PC-3 (cell line): ENCODE results near the gene PTGS1. TPM values are rescaled to one million over a fixed set of nuclear protein-coding genes. Genes with fewer than 3 reads are reported as not detected.

Experiments
- ATAC-seq: fragments of 200-7000 bp; cut with Tn5 transposase; 2 replicates; pipeline ENCODE4 v1.9.1; 2020; ENCODE audit warnings: mild to moderate bottlenecking, moderate library complexity
- BruUV-seq: library from RNA; stranded (reverse); fragments of 400-500 nt; replicated peaks from 2 replicates; lab custom pipeline; 2021; lab: Mats Ljungman, UMichigan
- CTCF ChIA-PET: fragments of 300-600 bp; sonication (Branson Sonifier 250); formaldehyde crosslinking; loops from one replicate; lab custom pipeline; 2022; ENCODE audit warnings: antibody characterized with exemption; lab: Charles Lee
- POLR2A ChIA-PET: fragments of 300-600 bp; sonication (Branson Sonifier 250); formaldehyde crosslinking; loops from one replicate; lab custom pipeline; 2022; ENCODE audit warnings: antibody characterized with exemption; ENCODE audit not compliant: unreplicated experiment; lab: Charles Lee
- DNase-seq: peaks from one replicate; pipeline ENCODE4 v3.0.0-alpha.2; 2015
- H2AFZ ChIP-seq: fragments of 300-600 bp; sonication (generic); 2 replicates; pipeline ENCODE4 v1.6.0; 2016; ENCODE audit warnings: antibody characterized with exemption, low read length
- H3F3A ChIP-seq: fragments of 300-600 bp; sonication (generic); one replicate; pipeline ENCODE4 v1.6.0; 2017; ENCODE audit warnings: antibody characterized with exemption, low read length, control low read depth, mild to moderate bottlenecking; ENCODE audit not compliant: unreplicated experiment
- H3K27ac ChIP-seq: fragments of 300-600 bp; sonication (generic); 2 replicates; pipeline ENCODE4 v1.5.1; 2016; ENCODE audit warnings: mild to moderate bottlenecking, low read length
- H3K27me3 ChIP-seq: fragments of 300-600 bp; sonication (generic); 2 replicates; pipeline ENCODE4 v1.6.1; 2016; ENCODE audit warnings: low read length, mixed read lengths
- H3K36me3 ChIP-seq: fragments of 300-600 bp; sonication (generic); 2 replicates; pipeline ENCODE4 v1.6.1; 2016; ENCODE audit warnings: low read depth, mixed run types, low read length, mixed read lengths
- H3K4me1 ChIP-seq: fragments of 300-600 bp; sonication (generic); 2 replicates; pipeline ENCODE4 v1.5.1; 2016; ENCODE audit warnings: low read length; ENCODE audit not compliant: insufficient read depth
- H3K4me2 ChIP-seq: fragments of 300-600 bp; sonication (generic); 2 replicates; pipeline ENCODE4 v1.6.0; 2016; ENCODE audit warnings: low read length
- H3K4me3 ChIP-seq: fragments of 300-600 bp; sonication (generic); 2 replicates; pipeline ENCODE4 v1.5.1; 2016; ENCODE audit warnings: mild to moderate bottlenecking, low read length, mixed read lengths
- H3K79me2 ChIP-seq: fragments of 300-600 bp; sonication (generic); 2 replicates; pipeline ENCODE4 v1.6.1; 2017; ENCODE audit warnings: low read length, mixed read lengths
- H3K9ac ChIP-seq: fragments of 300-600 bp; sonication (generic); 2 replicates; pipeline ENCODE4 v1.6.0; 2016; ENCODE audit warnings: mild to moderate bottlenecking, low read length
- H3K9me2 ChIP-seq: fragments of 300-600 bp; sonication (generic); replicated peaks from 2 replicates; pipeline ENCODE4 v1.6.1; 2016; ENCODE audit warnings: mixed run types, low read length, mixed read lengths
- H3K9me3 ChIP-seq: fragments of 300-600 bp; sonication (generic); 2 replicates; pipeline ENCODE4 v1.6.1; 2016; ENCODE audit warnings: low read length, mixed read lengths
- H4K20me1 ChIP-seq: fragments of 300-600 bp; sonication (generic); 2 replicates; pipeline ENCODE4 v1.6.1; 2016; ENCODE audit warnings: low read length, mixed read lengths
- CTCF ChIP-seq: fragments of 300-600 bp; sonication (generic); conservative IDR thresholded peaks from 2 replicates; pipeline ENCODE4 v1.5.1; 2017; ENCODE audit warnings: antibody characterized with exemption, low read depth, mild to moderate bottlenecking, low read length
- EZH2 ChIP-seq: fragments of 300-600 bp; sonication (generic); IDR thresholded peaks from one replicate; pipeline ENCODE4 v1.6.1; 2017; ENCODE audit warnings: antibody characterized with exemption, mild to moderate bottlenecking, low read length; ENCODE audit not compliant: unreplicated experiment
- EZH2phosphoT487 ChIP-seq: fragments of 300-600 bp; sonication (generic); IDR thresholded peaks from 2 replicates; pipeline ENCODE4 v1.6.1; 2018; ENCODE audit warnings: mild to moderate bottlenecking, antibody characterized with exemption, low read length, borderline replicate concordance
- intact Hi-C: fragments of 100-400 bp; cut with micrococcal nuclease; formaldehyde crosslinking; loops from 2 replicates; pipeline ENCODE4 v1.9.0; 2023
- total RNA-seq: library from RNA; depleted of rRNA; stranded (reverse); fragments of >200 nt; gene quantifications from 2 replicates; pipeline ENCODE4 v1.2.3, GENCODE V29; 2014

Gene PTGS1
- total RNA-seq, 1 experiment from 2014 or later = 0.44 TPM

- intact Hi-C loops = no loop called here
- CTCF ChIA-PET = no interaction called here
- TF ChIP-seq EZH2phosphoT487 = no peak
- TF ChIP-seq CTCF = no peak
- TF ChIP-seq EZH2 = no peak
Measured at GRCh38 chr9:122338994-122339393, 31.8 kb upstream of the PTGS1 start.

GRCh38 chr9:122339579-122339978 is 31.2 kb upstream of the PTGS1 start:
- ATAC-seq (no peak), DNase-seq (no peak)
- no peaks in the 10 kb centered on the region for H3K79me2 ChIP-seq
- ChIA-PET CTCF (interaction anchor here (0.7 kb wide), 1 partner anchor 11 kb away, joined by 4 read pairs; no protein-coding TSS in a partner anchor), POLR2A (no interaction called here)
- H3F3A ChIP-seq = no peaks in the 10 kb centered on the region
- H3K9me3 ChIP-seq = no peaks in the 10 kb centered on the region
- no peak overlapping the region for H3K27ac ChIP-seq
- H3K4me2 ChIP-seq = no peak overlapping the region
- no peaks in the 10 kb centered on the region for H4K20me1 ChIP-seq
- TF ChIP-seq EZH2phosphoT487 (no peak), CTCF (no peak), EZH2 (no peak)
- no peaks in the 10 kb centered on the region for H3K36me3 ChIP-seq
- no TSS peak for BruUV-seq
- no peaks in the 10 kb centered on the region for H3K9me2 ChIP-seq
- no peak overlapping the region for H3K9ac ChIP-seq
- no peak overlapping the region for H3K4me3 ChIP-seq
- no peaks in the 10 kb centered on the region for H3K4me1 ChIP-seq
- intact Hi-C loops = no loop called here
- H2AFZ ChIP-seq = no peak overlapping the region
- no peaks in the 10 kb centered on the region for H3K27me3 ChIP-seq

More at GRCh38 chr9:122338994-122339393, 31.8 kb upstream of the PTGS1 start:
- no peaks in the 10 kb centered on the region for H4K20me1 ChIP-seq
- no peaks in the 10 kb centered on the region for H3K36me3 ChIP-seq
- H3K79me2 ChIP-seq = no peaks in the 10 kb centered on the region
- ATAC-seq = no peak
- no peaks in the 10 kb centered on the region for H3K9me3 ChIP-seq
- no peak overlapping the region for H2AFZ ChIP-seq
- BruUV-seq = no TSS peak
- no peak for DNase-seq
- H3K27ac ChIP-seq = no peak overlapping the region
- no peaks in the 10 kb centered on the region for H3K9me2 ChIP-seq
- no peak overlapping the region for H3K4me3 ChIP-seq
- H3K27me3 ChIP-seq = no peaks in the 10 kb centered on the region
- no peaks in the 10 kb centered on the region for H3K4me1 ChIP-seq
- H3K9ac ChIP-seq = no peak overlapping the region
- H3F3A ChIP-seq = no peaks in the 10 kb centered on the region
- POLR2A ChIA-PET = no interaction called here
- no peak overlapping the region for H3K4me2 ChIP-seq

GRCh38 chr9:122340161-122340560 is 30.7 kb upstream of the PTGS1 start:
- intact Hi-C loops = no loop called here
- Histone ChIP-seq H3K9me3 (no peaks in the 10 kb centered on the region), H3K36me3 (no peaks in the 10 kb centered on the region), H3K9ac (no peak overlapping the region), H2AFZ (no peak overlapping the region), H3K79me2 (no peaks in the 10 kb centered on the region), H3F3A (no peaks in the 10 kb centered on the region), H3K4me2 (no peak overlapping the region), H3K4me1 (no peaks in the 10 kb centered on the region), H3K4me3 (no peak overlapping the region), H4K20me1 (no peaks in the 10 kb centered on the region), H3K27me3 (no peaks in the 10 kb centered on the region), H3K9me2 (no peaks in the 10 kb centered on the region), H3K27ac (no peak overlapping the region)
- POLR2A ChIA-PET = no interaction called here
- DNase-seq (no peak), ATAC-seq (no peak)
- CTCF ChIA-PET = interaction anchor here (0.7 kb wide), 1 partner anchor 10 kb away, joined by 4 read pairs; no protein-coding TSS in a partner anchor
- no TSS peak for BruUV-seq
- TF ChIP-seq EZH2 (no peak), CTCF (no peak), EZH2phosphoT487 (no peak)
